Measurements from ENCODE around the gene SULT2B1. TPM values are rescaled to one million over a fixed set of nuclear protein-coding genes. Genes with fewer than 3 reads are reported as not detected.
A peak's percentile ranks its signal among the peaks of the same experiment; 100 is the strongest.

The SULT2B1 gene
- total RNA-seq, 2 donors from 2014 or later, result 14.6 to 43.0 TPM

DNA sequence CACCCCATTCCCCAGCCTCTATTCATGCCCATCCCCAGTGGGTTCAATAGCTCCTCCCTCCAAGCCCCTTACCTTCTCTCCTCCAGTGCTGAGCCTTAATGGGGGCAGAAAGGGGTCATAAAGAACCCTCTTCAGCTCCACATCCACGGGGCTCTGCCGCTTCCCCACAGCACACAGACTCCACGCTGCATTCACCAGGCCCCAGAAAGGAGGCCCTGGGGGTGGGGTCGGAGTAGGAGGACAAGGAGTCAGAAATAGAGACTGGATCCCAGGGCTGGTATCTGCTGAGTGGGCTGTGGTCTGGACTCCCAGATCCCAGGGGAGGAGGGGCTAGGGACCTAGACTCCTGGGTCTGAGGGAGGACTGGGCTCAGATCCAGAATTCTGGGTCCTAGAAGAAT lies 92.4 kb downstream of the SULT2B1 start:
- Histone ChIP-seq H3K9me3 (no peaks in the 10 kb centered on the region), H3K36me3 (no peaks in the 10 kb centered on the region), H3K4me3 (no peak overlapping the region), H3K4me1 (replicated peaks) (peaks cover 7% of the 10 kb centered on the region), H3K27me3 (replicated peaks; ENCODE audit: insufficient read depth) (no peaks in the 10 kb centered on the region), H3K27ac (no peak overlapping the region)
- TF ChIP-seq POLR2A (IDR thresholded peaks at IDR 0.05) (no peak), POLR2AphosphoS5 (IDR thresholded peaks at IDR 0.05) (no peak)
- no peak for DNase-seq (ENCODE audit: low spot score)
- intact Hi-C loops (cut with DNase I), result loop anchor here (5.0 to 10.0 kb wide), 2 partner anchors 68 to 320 kb away; partner anchors contain the start of gene FTL
- 69% methylated on average over 4 of the region's 4 CpGs for WGBS

DNA sequence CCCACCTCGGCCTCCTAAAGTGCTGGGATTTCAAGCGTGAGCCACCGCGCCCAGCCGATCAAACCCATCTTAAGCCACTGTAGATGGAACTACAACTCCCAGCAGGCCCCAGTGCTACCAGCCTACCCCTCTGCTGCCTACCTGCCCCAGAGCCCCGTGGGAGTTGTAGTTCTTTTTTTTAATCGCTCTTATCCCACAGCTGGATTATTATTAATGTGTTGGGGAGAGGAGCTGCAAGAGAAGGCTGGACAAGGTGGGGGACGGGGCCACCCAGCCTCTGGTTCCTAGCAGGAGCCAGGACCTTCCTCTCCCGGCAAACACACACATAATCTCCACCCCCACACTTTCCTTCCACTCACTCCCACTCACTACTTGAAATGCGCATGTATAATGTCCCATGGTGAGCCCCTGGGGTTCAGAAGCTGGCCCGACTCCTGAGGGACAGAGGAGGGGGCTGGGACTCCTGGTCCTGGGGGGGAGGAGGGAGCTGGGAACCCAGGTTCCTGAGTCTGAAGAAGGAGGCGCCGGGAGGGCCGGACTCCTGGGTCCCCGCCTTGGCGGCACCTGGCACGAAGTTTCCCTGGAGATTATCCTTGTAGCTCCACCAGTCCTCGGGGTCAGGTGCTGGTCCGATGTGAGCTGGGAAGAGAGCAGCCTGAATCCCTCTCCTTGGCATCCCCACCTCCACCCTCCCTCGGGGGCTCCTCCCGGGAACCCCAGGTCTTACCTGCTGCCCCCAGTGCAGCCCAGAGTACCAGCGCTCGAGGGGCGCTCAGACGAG lies 93.1 kb downstream of the SULT2B1 start:
- no peaks in the 10 kb centered on the region for H3K36me3 ChIP-seq
- no peaks in the 10 kb centered on the region for H3K9me3 ChIP-seq
- peak overlapping the region; percentile 41 to 44 for H3K4me3 ChIP-seq
- TF ChIP-seq, protein P1, sequence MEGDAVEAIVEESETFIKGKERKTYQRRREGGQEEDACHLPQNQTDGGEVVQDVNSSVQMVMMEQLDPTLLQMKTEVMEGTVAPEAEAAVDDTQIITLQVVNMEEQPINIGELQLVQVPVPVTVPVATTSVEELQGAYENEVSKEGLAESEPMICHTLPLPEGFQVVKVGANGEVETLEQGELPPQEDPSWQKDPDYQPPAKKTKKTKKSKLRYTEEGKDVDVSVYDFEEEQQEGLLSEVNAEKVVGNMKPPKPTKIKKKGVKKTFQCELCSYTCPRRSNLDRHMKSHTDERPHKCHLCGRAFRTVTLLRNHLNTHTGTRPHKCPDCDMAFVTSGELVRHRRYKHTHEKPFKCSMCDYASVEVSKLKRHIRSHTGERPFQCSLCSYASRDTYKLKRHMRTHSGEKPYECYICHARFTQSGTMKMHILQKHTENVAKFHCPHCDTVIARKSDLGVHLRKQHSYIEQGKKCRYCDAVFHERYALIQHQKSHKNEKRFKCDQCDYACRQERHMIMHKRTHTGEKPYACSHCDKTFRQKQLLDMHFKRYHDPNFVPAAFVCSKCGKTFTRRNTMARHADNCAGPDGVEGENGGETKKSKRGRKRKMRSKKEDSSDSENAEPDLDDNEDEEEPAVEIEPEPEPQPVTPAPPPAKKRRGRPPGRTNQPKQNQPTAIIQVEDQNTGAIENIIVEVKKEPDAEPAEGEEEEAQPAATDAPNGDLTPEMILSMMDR (IDR thresholded peaks at IDR 0.05), result no peak
- TF ChIP-seq POLR2A (IDR thresholded peaks at IDR 0.05) (peak; percentile 30), POLR2AphosphoS5 (IDR thresholded peaks at IDR 0.05) (peak; percentile 82)
- WGBS, result 4% methylated on average over 25 of the region's 25 CpGs
- intact Hi-C loops (cut with DNase I), result loop anchor here (5.0 to 10.0 kb wide), 3 partner anchors 67 to 320 kb away; partner anchors contain the start of gene FTL
- H3K4me1 ChIP-seq (replicated peaks), result peaks cover 7% of the 10 kb centered on the region
- H3K27ac ChIP-seq, result peak overlapping the region; percentile 90 to 93
- peak; percentile 81 for DNase-seq (ENCODE audit: low spot score)
- no peaks in the 10 kb centered on the region for H3K27me3 ChIP-seq (replicated peaks; ENCODE audit: insufficient read depth)

DNA sequence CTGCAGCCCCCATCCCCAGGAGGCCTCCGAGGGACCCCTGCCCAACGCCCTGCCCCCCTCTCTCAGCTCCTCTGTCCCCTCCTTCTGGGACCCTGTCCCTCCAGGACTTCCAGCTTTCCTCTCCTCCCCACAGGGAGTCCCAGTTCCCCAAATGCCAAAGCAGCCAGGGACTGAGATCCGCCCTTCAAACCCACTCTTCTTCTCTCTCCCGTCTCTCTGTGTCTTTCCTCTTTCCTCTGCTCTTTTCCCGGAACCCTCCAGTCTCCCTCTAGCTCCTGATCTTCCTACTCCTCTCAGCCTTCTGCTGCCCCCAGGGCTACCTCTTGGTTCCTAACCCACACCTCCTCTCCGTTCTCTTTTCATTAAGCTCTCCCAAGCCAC lies 93.6 kb downstream of the SULT2B1 start:
- Histone ChIP-seq H3K9me3 (no peaks in the 10 kb centered on the region), H3K27me3 (replicated peaks; ENCODE audit: insufficient read depth) (no peaks in the 10 kb centered on the region), H3K4me3 (peak overlapping the region; percentile 41 to 44), H3K36me3 (no peaks in the 10 kb centered on the region), H3K4me1 (replicated peaks) (peaks cover 7% of the 10 kb centered on the region), H3K27ac (peak overlapping the region; percentile 90 to 93)
- WGBS, result 0% methylated on average over 6 of the region's 6 CpGs
- DNase-seq (ENCODE audit: low spot score), result no peak
- TF ChIP-seq POLR2AphosphoS5 (IDR thresholded peaks at IDR 0.05), result no peak
- no peak for TF ChIP-seq POLR2A (IDR thresholded peaks at IDR 0.05)
- TF ChIP-seq, protein P1 (IDR thresholded peaks at IDR 0.05), result no peak
- intact Hi-C loops (cut with DNase I), result loop anchor here (5.0 to 10.0 kb wide), 2 partner anchors 197 to 319 kb away; partner anchors contain the start of gene FTL

DNA sequence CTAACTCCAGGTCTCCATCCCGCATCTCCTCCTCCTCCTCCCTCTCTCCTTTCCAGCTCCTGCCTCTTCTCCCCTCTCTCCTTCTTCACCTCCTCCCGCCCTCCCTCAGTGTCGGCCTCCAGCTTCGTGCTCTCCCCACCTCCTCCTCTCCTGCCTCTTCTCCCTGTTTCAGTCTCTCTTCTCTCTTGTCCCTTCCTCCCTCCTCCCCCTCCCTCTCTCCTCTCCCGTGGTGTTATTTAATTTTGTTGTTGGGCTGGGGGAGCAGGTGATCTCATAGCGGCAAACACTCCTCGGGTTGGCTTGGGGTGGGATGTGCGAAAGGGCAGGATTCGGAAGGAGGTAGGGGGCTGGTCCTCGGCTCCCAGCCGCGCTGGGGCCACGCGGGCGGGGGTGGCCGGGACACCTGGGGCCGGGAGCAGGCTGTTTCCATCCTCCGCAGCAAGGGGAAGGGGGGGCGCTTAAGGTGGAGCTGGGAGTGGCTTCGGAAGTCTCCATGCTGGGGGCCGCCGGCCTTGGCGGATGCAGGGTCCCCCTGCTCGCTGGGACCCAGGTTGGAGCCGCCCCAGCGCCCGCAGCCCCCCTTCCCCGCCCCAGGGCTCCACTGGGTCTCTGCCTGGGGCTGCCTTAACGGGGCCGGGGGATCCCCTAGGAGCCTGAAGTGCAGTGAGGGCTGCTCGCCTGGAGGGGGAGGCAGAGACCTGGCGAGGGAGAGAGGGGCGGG lies 94.2 kb downstream of the SULT2B1 start, which contains the start of gene CA11:
CA11 (minus strand) TSS at position 187 of the 721 bp plus-strand sequence. CDS start 555 bp downstream, outside the sequence.
- Histone ChIP-seq H3K27ac (peak within 1 kb of the TSS; percentile 90 to 93), H3K27me3 (replicated peaks; ENCODE audit: insufficient read depth) (no peaks in the 10 kb centered on the region), H3K9me3 (no peaks in the 10 kb centered on the region), H3K36me3 (no peaks in the 10 kb centered on the region), H3K4me3 (peak within 1 kb of the TSS; percentile 41 to 44), H3K4me1 (replicated peaks) (peaks cover 7% of the 10 kb centered on the region)
- TF ChIP-seq, protein P1 (IDR thresholded peaks at IDR 0.05), result peak; percentile 85 to 95 (median 88)
- TF ChIP-seq POLR2AphosphoS5 (IDR thresholded peaks at IDR 0.05) (peak; percentile 55), POLR2A (IDR thresholded peaks at IDR 0.05) (peak; percentile 49)
- intact Hi-C loops (cut with DNase I), result loop anchor here (5.0 to 10.0 kb wide), 2 partner anchors 196 to 319 kb away; partner anchors contain the start of gene FTL
- DNase-seq (ENCODE audit: low spot score), result peak; percentile 78
- 2% methylated on average over 32 of the region's 33 CpGs for WGBS

DNA sequence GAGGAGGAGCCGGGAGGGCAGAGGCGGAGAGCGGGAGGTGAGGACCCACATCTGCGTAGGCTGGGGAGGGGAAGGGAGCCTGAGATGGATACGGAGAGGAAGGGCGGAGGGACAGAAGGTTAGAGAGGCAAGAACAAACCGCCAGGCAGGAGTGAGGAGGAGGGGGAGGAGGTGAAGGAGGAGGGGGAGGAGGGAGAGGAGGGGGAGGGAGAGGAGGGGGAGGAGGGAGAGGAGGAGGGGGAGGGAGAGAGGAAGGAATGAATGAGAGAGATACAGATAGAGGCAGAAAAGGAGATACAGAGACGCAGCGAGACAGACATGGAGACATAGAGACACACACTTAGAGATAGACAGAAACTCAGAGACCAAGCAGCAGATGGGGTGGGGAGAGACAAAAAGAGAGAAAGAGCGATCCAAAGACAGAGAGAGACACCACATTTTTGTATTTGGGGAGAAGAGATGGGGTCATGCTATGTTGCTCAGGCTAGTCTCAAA lies 94.8 kb downstream of the SULT2B1 start:
- Histone ChIP-seq H3K4me1 (replicated peaks) (peaks cover 7% of the 10 kb centered on the region), H3K36me3 (no peaks in the 10 kb centered on the region), H3K9me3 (no peaks in the 10 kb centered on the region), H3K27ac (peak overlapping the region; percentile 90 to 93), H3K4me3 (peak overlapping the region; percentile 41 to 44), H3K27me3 (replicated peaks; ENCODE audit: insufficient read depth) (no peaks in the 10 kb centered on the region)
- no peak for DNase-seq (ENCODE audit: low spot score)
- 9% methylated on average over 10 of the region's 10 CpGs for WGBS
- intact Hi-C loops (cut with DNase I), result loop anchor here (5.0 to 10.0 kb wide), 2 partner anchors 196 to 318 kb away; partner anchors contain the start of gene FTL
- TF ChIP-seq POLR2A (IDR thresholded peaks at IDR 0.05), result no peak
- TF ChIP-seq POLR2AphosphoS5 (IDR thresholded peaks at IDR 0.05), result no peak
- TF ChIP-seq, protein P1 (IDR thresholded peaks at IDR 0.05), result no peak

All from prostate gland (tissue), 2 donors.